OCI-LY1 (cell line): ENCODE data around the gene ADARB2.

Source experiments
- H2AFZ ChIP-seq: fragments of 200-600 bp; sonication (generic), shearing (Covaris generic); 2 replicates; pipeline ENCODE4 v1.6.0; 2014; ENCODE audit warnings: antibody characterized with exemption, mild to moderate bottlenecking, low read length
- H3F3A ChIP-seq: fragments of 200-600 bp; sonication (generic), shearing (Covaris generic); 2 replicates; pipeline ENCODE4 v1.6.0; 2014; ENCODE audit warnings: mild to moderate bottlenecking, antibody characterized with exemption, low read length, moderate library complexity; ENCODE audit not compliant: insufficient read depth
- H3K27ac ChIP-seq: fragments of 200-600 bp; sonication (generic); 2 replicates; pipeline ENCODE4 v1.5.1; 2014; ENCODE audit warnings: low read length, mixed run types, mild to moderate bottlenecking, low read depth; ENCODE audit not compliant: poor library complexity, severe bottlenecking
- H3K27me3 ChIP-seq: fragments of 200-600 bp; sonication (generic); 2 replicates; pipeline ENCODE4 v1.6.0; 2014; ENCODE audit warnings: antibody characterized with exemption, mild to moderate bottlenecking, low read length, moderate library complexity; ENCODE audit not compliant: insufficient read depth
- H3K36me3 ChIP-seq: fragments of 200-600 bp; sonication (generic); 2 replicates; pipeline ENCODE4 v1.6.1; 2014; ENCODE audit warnings: mild to moderate bottlenecking, antibody characterized with exemption, low read length, moderate library complexity, mixed read lengths; ENCODE audit not compliant: insufficient read depth
- H3K4me1 ChIP-seq: fragments of 200-600 bp; sonication (generic); 2 replicates; pipeline ENCODE4 v1.5.1; 2014; ENCODE audit warnings: mild to moderate bottlenecking, low read length, moderate library complexity; ENCODE audit not compliant: insufficient read depth, severe bottlenecking
- H3K4me2 ChIP-seq: fragments of 200-600 bp; sonication (generic), shearing (Covaris generic); 2 replicates; pipeline ENCODE4 v1.6.1; 2014; ENCODE audit warnings: low read length
- H3K4me3 ChIP-seq: fragments of 200-600 bp; sonication (generic); 2 replicates; pipeline ENCODE4 v1.5.1; 2014; ENCODE audit warnings: low read length, low read depth, mild to moderate bottlenecking, mixed read lengths; ENCODE audit not compliant: poor library complexity, severe bottlenecking
- H3K79me2 ChIP-seq: fragments of 200-600 bp; shearing (Covaris generic); 2 replicates; pipeline ENCODE4 v1.6.1; 2016; ENCODE audit warnings: mixed run types, low read length, mixed read lengths; ENCODE audit not compliant: insufficient read depth
- H3K9ac ChIP-seq: fragments of 200-600 bp; sonication (generic), shearing (Covaris generic); 2 replicates; pipeline ENCODE4 v1.6.1; 2014; ENCODE audit warnings: mild to moderate bottlenecking, low read length, mixed read lengths
- H3K9me2 ChIP-seq: fragments of 200-600 bp; sonication (generic), shearing (Covaris generic); 2 replicates; pipeline ENCODE4 v1.6.1; 2014; ENCODE audit warnings: low read depth, mild to moderate bottlenecking, low read length, mixed read lengths
- H3K9me3 ChIP-seq: fragments of 200-600 bp; shearing (Covaris generic); 2 replicates; pipeline ENCODE4 v1.6.1; 2014; ENCODE audit warnings: low read length, mixed read lengths
- H4K20me1 ChIP-seq: fragments of 200-600 bp; sonication (generic), shearing (Covaris generic); 2 replicates; pipeline ENCODE4 v1.6.0; 2016; ENCODE audit warnings: mild to moderate bottlenecking, low read length; ENCODE audit not compliant: insufficient read depth
- EZH2 ChIP-seq: fragments of 200-600 bp; sonication (generic), shearing (Covaris generic); IDR thresholded peaks from 2 replicates; pipeline ENCODE4 v1.8.0; 2017; ENCODE audit warnings: borderline replicate concordance, mixed run types, mild to moderate bottlenecking, antibody characterized with exemption, low read length, moderate library complexity, mixed read lengths
- TF ChIP-seq, protein P1 (sequence below): fragments of 200-600 bp; sonication (generic), shearing (Covaris generic); IDR thresholded peaks from 2 replicates; pipeline ENCODE4 v1.5.1; 2017; ENCODE audit warnings: mild to moderate bottlenecking, antibody characterized with exemption, low read length, moderate library complexity, mixed read lengths

Gene ADARB2

DNA sequence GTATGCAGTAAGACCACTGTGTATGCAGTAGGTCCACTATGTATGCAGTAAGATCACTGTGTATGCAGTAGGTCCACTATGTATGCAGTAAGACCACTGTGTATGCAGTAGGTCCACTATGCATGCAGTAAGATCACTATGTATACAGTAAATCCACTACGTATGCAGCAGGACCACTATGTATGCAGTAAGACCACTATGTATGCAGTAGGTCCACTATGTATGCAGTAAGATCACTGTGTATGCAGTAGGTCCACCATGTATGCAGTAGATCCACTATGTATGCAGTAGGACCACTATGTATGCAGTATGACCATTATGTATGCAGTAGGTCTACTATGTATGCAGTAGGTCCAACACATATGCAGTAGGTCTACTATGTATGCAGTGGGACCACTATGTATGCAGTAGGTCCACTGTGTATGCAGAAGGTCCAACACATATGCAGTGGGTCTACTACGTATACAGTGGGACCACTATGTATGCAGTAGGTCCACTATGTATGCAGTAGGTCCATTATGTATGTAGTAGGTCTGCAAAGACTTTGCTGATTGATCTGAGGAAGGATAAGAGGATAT lies 313.6 kb downstream of the ADARB2 start:
- Histone ChIP-seq H3K9me2 (no peaks in the 10 kb centered on the region), H3K4me2 (peak overlapping the region; percentile 24; the same call in 1 of the 2 replicates), H3K4me1 (peaks cover 81% of the 10 kb centered on the region), H2AFZ (no peak overlapping the region), H4K20me1 (no peaks in the 10 kb centered on the region), H3K9me3 (peaks cover 3% of the 10 kb centered on the region; the same call in 1 of the 2 replicates), H3K36me3 (no peaks in the 10 kb centered on the region), H3F3A (no peaks in the 10 kb centered on the region), H3K27me3 (no peaks in the 10 kb centered on the region), H3K27ac (peak overlapping the region; percentile 90), H3K4me3 (no peak overlapping the region), H3K79me2 (no peaks in the 10 kb centered on the region), H3K9ac (no peak overlapping the region; the same call in 1 of the 2 replicates)
- TF ChIP-seq, protein P1, sequence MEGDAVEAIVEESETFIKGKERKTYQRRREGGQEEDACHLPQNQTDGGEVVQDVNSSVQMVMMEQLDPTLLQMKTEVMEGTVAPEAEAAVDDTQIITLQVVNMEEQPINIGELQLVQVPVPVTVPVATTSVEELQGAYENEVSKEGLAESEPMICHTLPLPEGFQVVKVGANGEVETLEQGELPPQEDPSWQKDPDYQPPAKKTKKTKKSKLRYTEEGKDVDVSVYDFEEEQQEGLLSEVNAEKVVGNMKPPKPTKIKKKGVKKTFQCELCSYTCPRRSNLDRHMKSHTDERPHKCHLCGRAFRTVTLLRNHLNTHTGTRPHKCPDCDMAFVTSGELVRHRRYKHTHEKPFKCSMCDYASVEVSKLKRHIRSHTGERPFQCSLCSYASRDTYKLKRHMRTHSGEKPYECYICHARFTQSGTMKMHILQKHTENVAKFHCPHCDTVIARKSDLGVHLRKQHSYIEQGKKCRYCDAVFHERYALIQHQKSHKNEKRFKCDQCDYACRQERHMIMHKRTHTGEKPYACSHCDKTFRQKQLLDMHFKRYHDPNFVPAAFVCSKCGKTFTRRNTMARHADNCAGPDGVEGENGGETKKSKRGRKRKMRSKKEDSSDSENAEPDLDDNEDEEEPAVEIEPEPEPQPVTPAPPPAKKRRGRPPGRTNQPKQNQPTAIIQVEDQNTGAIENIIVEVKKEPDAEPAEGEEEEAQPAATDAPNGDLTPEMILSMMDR = no peak
- TF ChIP-seq EZH2 = no peak

DNA sequence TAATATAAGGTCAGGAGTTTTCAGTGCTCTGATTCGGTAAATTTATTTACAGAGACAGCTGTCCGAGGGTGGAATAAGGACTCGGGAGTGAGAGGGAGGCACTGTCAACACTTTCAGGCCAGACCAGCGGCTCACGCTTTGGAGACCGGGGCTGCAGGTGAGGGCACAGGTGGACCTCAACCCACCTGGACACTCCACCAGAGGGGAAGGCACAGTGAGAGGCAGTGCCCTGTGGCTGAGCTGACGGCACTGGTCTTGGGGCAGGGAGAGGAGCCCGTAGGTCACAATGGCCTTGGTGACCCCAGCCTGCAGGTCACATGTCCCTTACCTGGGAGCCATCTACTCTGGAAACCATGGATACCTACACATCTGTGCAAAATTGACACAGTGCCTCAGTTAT lies 315.1 kb downstream of the ADARB2 start:
- H3F3A ChIP-seq = no peaks in the 10 kb centered on the region
- peak overlapping the region; percentile 71; the same call in 1 of the 2 replicates for H3K9ac ChIP-seq
- no peaks in the 10 kb centered on the region for H3K27me3 ChIP-seq
- no peaks in the 10 kb centered on the region for H4K20me1 ChIP-seq
- H3K36me3 ChIP-seq = no peaks in the 10 kb centered on the region
- H3K4me2 ChIP-seq = no peak overlapping the region
- H3K9me3 ChIP-seq = peaks cover 3% of the 10 kb centered on the region; the same call in 1 of the 2 replicates
- H3K4me3 ChIP-seq = no peak overlapping the region
- TF ChIP-seq EZH2 = no peak
- TF ChIP-seq, protein P1 = no peak
- H3K79me2 ChIP-seq = no peaks in the 10 kb centered on the region
- H3K4me1 ChIP-seq = peaks cover 77% of the 10 kb centered on the region
- H3K27ac ChIP-seq = peak overlapping the region; percentile 96
- H2AFZ ChIP-seq = no peak overlapping the region
- H3K9me2 ChIP-seq = no peaks in the 10 kb centered on the region

DNA sequence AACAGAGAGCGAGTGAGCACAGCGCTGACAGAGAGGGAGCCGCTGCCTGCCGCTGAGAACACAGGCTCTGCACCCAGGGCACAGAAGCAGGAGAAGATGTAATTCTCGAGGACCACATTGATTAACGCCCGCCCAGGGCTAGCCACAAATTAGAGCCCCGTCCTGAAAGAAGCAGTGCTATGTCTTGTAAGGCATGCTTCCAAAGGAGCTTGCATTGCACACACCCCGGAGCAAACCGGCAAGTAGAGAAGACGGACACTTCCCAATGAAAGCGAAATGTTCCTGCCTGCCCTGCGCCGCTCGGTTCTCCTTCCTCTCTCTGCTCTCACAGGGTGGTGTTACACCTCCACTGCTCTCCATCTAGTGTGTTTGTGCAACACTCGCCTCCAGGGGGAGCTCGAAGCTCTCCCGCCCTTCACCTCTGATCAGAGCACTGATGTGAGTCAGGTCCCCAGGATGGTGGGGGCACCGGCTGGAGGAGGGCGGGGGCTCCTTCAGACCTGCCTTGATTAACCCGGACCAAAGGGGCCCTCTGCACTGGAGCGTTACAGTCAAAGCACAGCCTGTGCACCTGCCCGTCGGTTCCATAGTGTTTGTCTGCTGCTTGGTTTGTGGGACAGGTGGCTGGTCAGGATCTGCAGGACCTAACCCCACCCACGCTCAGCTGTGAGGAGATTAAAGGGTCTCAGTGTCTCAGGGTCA lies 316.5 kb downstream of the ADARB2 start:
- no peaks in the 10 kb centered on the region for H3K9me2 ChIP-seq
- no peak overlapping the region for H2AFZ ChIP-seq
- peak overlapping the region; percentile 96 for H3K27ac ChIP-seq
- no peaks in the 10 kb centered on the region for H3K9me3 ChIP-seq
- no peaks in the 10 kb centered on the region for H3K27me3 ChIP-seq
- H3K4me3 ChIP-seq = peak overlapping the region; percentile 58
- no peaks in the 10 kb centered on the region for H3K36me3 ChIP-seq
- H4K20me1 ChIP-seq = no peaks in the 10 kb centered on the region
- H3K4me2 ChIP-seq = peak overlapping the region; percentile 90
- H3F3A ChIP-seq = no peaks in the 10 kb centered on the region
- no peaks in the 10 kb centered on the region for H3K79me2 ChIP-seq
- TF ChIP-seq, protein P1 = peak; percentile 82
- TF ChIP-seq EZH2 = no peak
- H3K9ac ChIP-seq = peak overlapping the region; percentile 76
- H3K4me1 ChIP-seq = peaks cover 71% of the 10 kb centered on the region
